PC-9 (cell line): ENCODE data around the gene GFPT1.

Experiments used
- CTCF ChIP-seq: fragments of 200-600 bp; sonication (generic); conservative IDR thresholded peaks from 2 replicates; pipeline ENCODE4 v1.6.1; 2017; ENCODE audit warnings: mixed run types, antibody characterized with exemption, mild to moderate bottlenecking, moderate library complexity
- EZH2 ChIP-seq: fragments of 200-600 bp; sonication (generic); IDR thresholded peaks from 2 replicates; pipeline ENCODE4 v1.8.0; 2017; ENCODE audit warnings: antibody characterized with exemption, low read depth

- no peak for TF ChIP-seq EZH2
- TF ChIP-seq CTCF = no peak
These were observed 115.2 kb downstream of the GFPT1 start for GRCh38 chr2:69271831-69272257.
